PC-3 (cell line): Measurements from ENCODE around the gene LIPF. TPM values are rescaled to one million over a fixed set of nuclear protein-coding genes. Genes with fewer than 3 reads are reported as not detected.

ENCODE experiments used
- ATAC-seq: fragments of 200-7000 bp; cut with Tn5 transposase; 2 replicates; pipeline ENCODE4 v1.9.1; 2020; ENCODE audit warnings: mild to moderate bottlenecking, moderate library complexity
- BruUV-seq: library from RNA; stranded (reverse); fragments of 400-500 nt; replicated peaks from 2 replicates; lab custom pipeline; 2021; lab: Mats Ljungman, UMichigan
- CTCF ChIA-PET: fragments of 300-600 bp; sonication (Branson Sonifier 250); formaldehyde crosslinking; loops from one replicate; lab custom pipeline; 2022; ENCODE audit warnings: antibody characterized with exemption; lab: Charles Lee
- POLR2A ChIA-PET: fragments of 300-600 bp; sonication (Branson Sonifier 250); formaldehyde crosslinking; loops from one replicate; lab custom pipeline; 2022; ENCODE audit warnings: antibody characterized with exemption; ENCODE audit not compliant: unreplicated experiment; lab: Charles Lee
- DNase-seq: peaks from one replicate; pipeline ENCODE4 v3.0.0-alpha.2; 2015
- H2AFZ ChIP-seq: fragments of 300-600 bp; sonication (generic); 2 replicates; pipeline ENCODE4 v1.6.0; 2016; ENCODE audit warnings: antibody characterized with exemption, low read length
- H3F3A ChIP-seq: fragments of 300-600 bp; sonication (generic); one replicate; pipeline ENCODE4 v1.6.0; 2017; ENCODE audit warnings: antibody characterized with exemption, low read length, control low read depth, mild to moderate bottlenecking; ENCODE audit not compliant: unreplicated experiment
- H3K27ac ChIP-seq: fragments of 300-600 bp; sonication (generic); 2 replicates; pipeline ENCODE4 v1.5.1; 2016; ENCODE audit warnings: mild to moderate bottlenecking, low read length
- H3K27me3 ChIP-seq: fragments of 300-600 bp; sonication (generic); 2 replicates; pipeline ENCODE4 v1.6.1; 2016; ENCODE audit warnings: low read length, mixed read lengths
- H3K36me3 ChIP-seq: fragments of 300-600 bp; sonication (generic); 2 replicates; pipeline ENCODE4 v1.6.1; 2016; ENCODE audit warnings: low read depth, mixed run types, low read length, mixed read lengths
- H3K4me1 ChIP-seq: fragments of 300-600 bp; sonication (generic); 2 replicates; pipeline ENCODE4 v1.5.1; 2016; ENCODE audit warnings: low read length; ENCODE audit not compliant: insufficient read depth
- H3K4me2 ChIP-seq: fragments of 300-600 bp; sonication (generic); 2 replicates; pipeline ENCODE4 v1.6.0; 2016; ENCODE audit warnings: low read length
- H3K4me3 ChIP-seq: fragments of 300-600 bp; sonication (generic); 2 replicates; pipeline ENCODE4 v1.5.1; 2016; ENCODE audit warnings: mild to moderate bottlenecking, low read length, mixed read lengths
- H3K79me2 ChIP-seq: fragments of 300-600 bp; sonication (generic); 2 replicates; pipeline ENCODE4 v1.6.1; 2017; ENCODE audit warnings: low read length, mixed read lengths
- H3K9ac ChIP-seq: fragments of 300-600 bp; sonication (generic); 2 replicates; pipeline ENCODE4 v1.6.0; 2016; ENCODE audit warnings: mild to moderate bottlenecking, low read length
- H3K9me2 ChIP-seq: fragments of 300-600 bp; sonication (generic); replicated peaks from 2 replicates; pipeline ENCODE4 v1.6.1; 2016; ENCODE audit warnings: mixed run types, low read length, mixed read lengths
- H3K9me3 ChIP-seq: fragments of 300-600 bp; sonication (generic); 2 replicates; pipeline ENCODE4 v1.6.1; 2016; ENCODE audit warnings: low read length, mixed read lengths
- H4K20me1 ChIP-seq: fragments of 300-600 bp; sonication (generic); 2 replicates; pipeline ENCODE4 v1.6.1; 2016; ENCODE audit warnings: low read length, mixed read lengths
- EZH2 ChIP-seq: fragments of 300-600 bp; sonication (generic); IDR thresholded peaks from one replicate; pipeline ENCODE4 v1.6.1; 2017; ENCODE audit warnings: antibody characterized with exemption, mild to moderate bottlenecking, low read length; ENCODE audit not compliant: unreplicated experiment
- EZH2phosphoT487 ChIP-seq: fragments of 300-600 bp; sonication (generic); IDR thresholded peaks from 2 replicates; pipeline ENCODE4 v1.6.1; 2018; ENCODE audit warnings: mild to moderate bottlenecking, antibody characterized with exemption, low read length, borderline replicate concordance
- intact Hi-C: fragments of 100-400 bp; cut with micrococcal nuclease; formaldehyde crosslinking; loops from 2 replicates; pipeline ENCODE4 v1.9.0; 2023
- total RNA-seq: library from RNA; depleted of rRNA; stranded (reverse); fragments of >200 nt; gene quantifications from 2 replicates; pipeline ENCODE4 v1.2.3, GENCODE V29; 2014
- TF ChIP-seq, protein P1 (sequence below): fragments of 300-600 bp; sonication (generic); conservative IDR thresholded peaks from 2 replicates; pipeline ENCODE4 v1.5.1; 2017; ENCODE audit warnings: antibody characterized with exemption, low read depth, mild to moderate bottlenecking, low read length

LIPF gene
- total RNA-seq, 1 experiment from 2014 or later, result not detected

DNA sequence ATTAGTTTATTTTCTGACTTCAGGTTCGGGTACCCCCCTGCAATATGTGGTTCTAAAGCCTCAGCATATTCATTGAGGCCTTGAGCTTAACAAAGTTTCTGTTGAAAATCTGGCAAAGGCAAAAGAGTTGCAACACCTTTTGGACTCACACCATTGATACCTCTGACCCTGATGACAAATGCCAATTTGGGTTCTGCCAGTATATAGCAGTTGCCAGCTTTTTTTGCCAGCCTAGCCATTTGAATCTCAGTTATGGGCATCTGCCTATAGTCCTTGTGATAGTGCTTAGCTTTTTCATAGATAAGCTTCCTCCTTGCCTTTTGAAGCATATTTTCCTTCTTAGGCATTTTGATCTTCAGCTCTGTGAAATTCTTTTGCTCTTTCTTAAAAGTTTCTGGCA, 45.7 kb upstream of the LIPF start:
- no peaks in the 10 kb centered on the region for H3K79me2 ChIP-seq
- intact Hi-C loops, result no loop called here
- H4K20me1 ChIP-seq, result no peaks in the 10 kb centered on the region
- no peaks in the 10 kb centered on the region for H3F3A ChIP-seq
- CTCF ChIA-PET, result no interaction called here
- H3K36me3 ChIP-seq, result no peaks in the 10 kb centered on the region
- POLR2A ChIA-PET, result no interaction called here
- H3K9me2 ChIP-seq, result no peaks in the 10 kb centered on the region
- no TSS peak for BruUV-seq
- no peaks in the 10 kb centered on the region for H3K4me1 ChIP-seq
- DNase-seq (no peak), ATAC-seq (no peak)
- no peak overlapping the region for H3K4me3 ChIP-seq
- TF ChIP-seq EZH2, result no peak
- TF ChIP-seq, protein P1, sequence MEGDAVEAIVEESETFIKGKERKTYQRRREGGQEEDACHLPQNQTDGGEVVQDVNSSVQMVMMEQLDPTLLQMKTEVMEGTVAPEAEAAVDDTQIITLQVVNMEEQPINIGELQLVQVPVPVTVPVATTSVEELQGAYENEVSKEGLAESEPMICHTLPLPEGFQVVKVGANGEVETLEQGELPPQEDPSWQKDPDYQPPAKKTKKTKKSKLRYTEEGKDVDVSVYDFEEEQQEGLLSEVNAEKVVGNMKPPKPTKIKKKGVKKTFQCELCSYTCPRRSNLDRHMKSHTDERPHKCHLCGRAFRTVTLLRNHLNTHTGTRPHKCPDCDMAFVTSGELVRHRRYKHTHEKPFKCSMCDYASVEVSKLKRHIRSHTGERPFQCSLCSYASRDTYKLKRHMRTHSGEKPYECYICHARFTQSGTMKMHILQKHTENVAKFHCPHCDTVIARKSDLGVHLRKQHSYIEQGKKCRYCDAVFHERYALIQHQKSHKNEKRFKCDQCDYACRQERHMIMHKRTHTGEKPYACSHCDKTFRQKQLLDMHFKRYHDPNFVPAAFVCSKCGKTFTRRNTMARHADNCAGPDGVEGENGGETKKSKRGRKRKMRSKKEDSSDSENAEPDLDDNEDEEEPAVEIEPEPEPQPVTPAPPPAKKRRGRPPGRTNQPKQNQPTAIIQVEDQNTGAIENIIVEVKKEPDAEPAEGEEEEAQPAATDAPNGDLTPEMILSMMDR, result no peak
- TF ChIP-seq EZH2phosphoT487, result no peak
- H2AFZ ChIP-seq, result no peak overlapping the region
- H3K9me3 ChIP-seq, result no peaks in the 10 kb centered on the region
- H3K27ac ChIP-seq, result no peak overlapping the region
- no peaks in the 10 kb centered on the region for H3K27me3 ChIP-seq
- no peak overlapping the region for H3K4me2 ChIP-seq
- no peak overlapping the region for H3K9ac ChIP-seq

DNA sequence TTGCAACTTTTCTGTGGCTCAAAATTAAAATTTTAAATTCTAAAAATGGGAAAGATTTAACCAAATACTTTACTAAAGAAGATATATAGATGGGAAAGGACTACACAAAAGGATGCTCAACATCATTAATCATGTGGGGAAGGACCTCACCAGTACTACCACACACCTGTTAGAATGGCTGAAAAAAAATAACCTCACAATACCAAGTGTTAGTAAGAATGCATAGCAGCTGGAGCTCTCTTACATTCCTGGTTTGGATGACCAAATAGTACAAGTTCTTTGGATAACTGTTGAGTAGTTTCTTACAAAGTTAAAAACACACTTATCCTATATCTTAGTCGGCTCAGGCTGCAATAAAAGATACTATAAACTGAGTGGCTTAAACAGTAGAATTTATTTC, 43.8 kb upstream of the LIPF start:
- CTCF ChIA-PET, result no interaction called here
- intact Hi-C loops, result no loop called here
- POLR2A ChIA-PET, result no interaction called here

DNA sequence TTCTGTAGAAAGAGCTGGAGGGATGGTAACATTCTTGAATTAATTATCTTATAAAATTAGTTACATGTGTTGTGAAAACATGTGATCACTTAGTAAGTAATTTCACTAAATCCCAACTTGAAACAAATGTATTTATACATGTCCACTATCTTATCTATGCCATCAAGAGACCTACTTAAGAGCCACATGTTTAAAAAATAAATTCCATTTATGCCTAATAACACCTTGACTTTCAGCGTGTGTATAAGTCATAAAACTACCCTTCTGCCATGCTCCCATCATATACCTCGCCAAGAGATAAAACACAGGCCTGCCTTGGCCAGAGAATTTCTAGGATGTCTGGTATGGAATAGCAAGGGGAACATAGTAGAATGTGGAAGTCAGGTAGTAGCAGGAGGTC, 40.4 kb upstream of the LIPF start:
- TF ChIP-seq EZH2phosphoT487, result no peak
- TF ChIP-seq EZH2, result no peak
- TF ChIP-seq, protein P1, result no peak
- no peaks in the 10 kb centered on the region for H3K36me3 ChIP-seq
- no peak for DNase-seq
- intact Hi-C loops, result no loop called here
- no peaks in the 10 kb centered on the region for H3K9me2 ChIP-seq
- H3K79me2 ChIP-seq, result no peaks in the 10 kb centered on the region
- H3K27ac ChIP-seq, result no peak overlapping the region
- no peak overlapping the region for H3K4me2 ChIP-seq
- no peak overlapping the region for H3K9ac ChIP-seq
- no peak overlapping the region for H2AFZ ChIP-seq
- no peaks in the 10 kb centered on the region for H3F3A ChIP-seq
- ATAC-seq, result no peak
- CTCF ChIA-PET, result no interaction called here
- no peaks in the 10 kb centered on the region for H4K20me1 ChIP-seq
- no peaks in the 10 kb centered on the region for H3K9me3 ChIP-seq
- no peaks in the 10 kb centered on the region for H3K4me1 ChIP-seq
- H3K4me3 ChIP-seq, result no peak overlapping the region
- no TSS peak for BruUV-seq
- POLR2A ChIA-PET, result no interaction called here
- H3K27me3 ChIP-seq, result no peaks in the 10 kb centered on the region

More for the DNA sequence above, 43.8 kb upstream of the LIPF start:
- no peaks in the 10 kb centered on the region for H3K36me3 ChIP-seq
- no peaks in the 10 kb centered on the region for H3K4me1 ChIP-seq
- H3K4me2 ChIP-seq, result no peak overlapping the region
- TF ChIP-seq EZH2 (no peak), EZH2phosphoT487 (no peak)
- TF ChIP-seq, protein P1, result no peak
- no peaks in the 10 kb centered on the region for H3K79me2 ChIP-seq
- no peak overlapping the region for H3K9ac ChIP-seq
- no peaks in the 10 kb centered on the region for H3F3A ChIP-seq
- no peaks in the 10 kb centered on the region for H3K27me3 ChIP-seq
- H3K9me2 ChIP-seq, result no peaks in the 10 kb centered on the region
- DNase-seq, result no peak
- ATAC-seq, result no peak
- no TSS peak for BruUV-seq
- H3K27ac ChIP-seq, result no peak overlapping the region
- no peaks in the 10 kb centered on the region for H3K9me3 ChIP-seq
- H4K20me1 ChIP-seq, result no peaks in the 10 kb centered on the region
- no peak overlapping the region for H2AFZ ChIP-seq
- no peak overlapping the region for H3K4me3 ChIP-seq
